Caco-2 (cell line): ENCODE data around the gene PLS1. TPM values are rescaled to one million over a fixed set of nuclear protein-coding genes. Genes with fewer than 3 reads are reported as not detected.
A peak's percentile ranks its signal among the peaks of the same experiment; 100 is the strongest.

Source experiments
- BruUV-seq: library from RNA; stranded (reverse); fragments of 400-500 nt; replicated peaks from 2 replicates; lab custom pipeline; 2021; lab: Mats Ljungman, UMichigan
- CTCF ChIA-PET: fragments of 300-600 bp; sonication (Branson Sonifier 250); formaldehyde crosslinking; loops from one replicate; lab custom pipeline; 2022; ENCODE audit warnings: antibody characterized with exemption; lab: Charles Lee
- POLR2A ChIA-PET: fragments of 300-600 bp; sonication (Branson Sonifier 250); formaldehyde crosslinking; loops from one replicate; lab custom pipeline; 2022; ENCODE audit warnings: antibody characterized with exemption; lab: Charles Lee
- DNase-seq, 2 experiments: peaks; one replicate each; pipeline versions ENCODE4 v3.0.0 to v3.0.0-alpha.2; 2020 to 2022
- H3K27me3 ChIP-seq: replicated peaks from 2 replicates; pipeline ENCODE4 v1.6.0; 2011; ENCODE audit warnings: low read length; ENCODE audit not compliant: control insufficient read depth, insufficient read depth
- H3K36me3 ChIP-seq: 2 replicates; pipeline ENCODE4 v1.5.1; 2011; ENCODE audit warnings: low read length; ENCODE audit not compliant: control insufficient read depth, insufficient read depth
- H3K4me1 ChIP-seq: fragments of 250-450 bp; sonication (Bioruptor Pico); 2 replicates; pipeline ENCODE4 v1.5.1; 2020; ENCODE audit warnings: mild to moderate bottlenecking
- H3K4me3 ChIP-seq: 2 replicates; pipeline ENCODE4 v1.5.1; 2011; ENCODE audit warnings: low read depth, mild to moderate bottlenecking, control low read depth, low read length
- H3K9me3 ChIP-seq: fragments of 250-450 bp; sonication (Bioruptor Pico); 2 replicates; pipeline ENCODE4 v1.5.1; 2020; ENCODE audit warnings: mild to moderate bottlenecking, moderate library complexity
- H3K27ac Mint-ChIP-seq: one replicate; pipeline ENCODE4 v1.8.0; 2022; ENCODE audit warnings: mixed read lengths; ENCODE audit not compliant: unreplicated experiment
- H3K27me3 Mint-ChIP-seq: one replicate; pipeline ENCODE4 v1.8.0; 2022; ENCODE audit warnings: mixed read lengths; ENCODE audit not compliant: insufficient read depth, unreplicated experiment
- H3K36me3 Mint-ChIP-seq: one replicate; pipeline ENCODE4 v1.8.0; 2022; ENCODE audit warnings: mild to moderate bottlenecking, mixed read lengths; ENCODE audit not compliant: insufficient read depth, unreplicated experiment
- H3K4me1 Mint-ChIP-seq: one replicate; pipeline ENCODE4 v1.8.0; 2022; ENCODE audit warnings: low read depth, mixed read lengths; ENCODE audit not compliant: unreplicated experiment
- H3K4me3 Mint-ChIP-seq: one replicate; pipeline ENCODE4 v1.8.0; 2022; ENCODE audit warnings: mild to moderate bottlenecking, moderate library complexity, mixed read lengths; ENCODE audit not compliant: unreplicated experiment
- H3K9me3 Mint-ChIP-seq: one replicate; pipeline ENCODE4 v1.8.0; 2022; ENCODE audit warnings: mixed read lengths; ENCODE audit not compliant: unreplicated experiment
- intact Hi-C: fragments of 100-400 bp; cut with micrococcal nuclease; formaldehyde crosslinking; loops from one replicate; pipeline ENCODE4 v1.10.0; 2022; ENCODE audit not compliant: unreplicated experiment
- total RNA-seq: library from RNA; stranded (reverse); gene quantifications from 2 replicates; pipeline ENCODE4 v1.2.3, GENCODE V29; 2022
- TF ChIP-seq, protein P1 (sequence below), 2 experiments: fragments of 200-600 bp in 1 of 2; IDR thresholded peaks; 1 replicate in 1 of 2; 2 replicates in 1 of 2; pipeline versions ENCODE4 v1.5.1 to v1.8.0; 2011 to 2022; ENCODE audit warnings: antibody characterized with exemption in 1 of 2, control low read depth in 1 of 2, inconsistent platforms in 1 of 2, low read depth in 1 of 2, low read length in 1 of 2, mild to moderate bottlenecking in 1 of 2, moderate library complexity in 1 of 2; ENCODE audit not compliant: insufficient read depth in 1 of 2, severe bottlenecking in 1 of 2, unreplicated experiment in 1 of 2

Gene PLS1
- total RNA-seq, 1 experiment from 2014 or later = 19.2 TPM

DNA sequence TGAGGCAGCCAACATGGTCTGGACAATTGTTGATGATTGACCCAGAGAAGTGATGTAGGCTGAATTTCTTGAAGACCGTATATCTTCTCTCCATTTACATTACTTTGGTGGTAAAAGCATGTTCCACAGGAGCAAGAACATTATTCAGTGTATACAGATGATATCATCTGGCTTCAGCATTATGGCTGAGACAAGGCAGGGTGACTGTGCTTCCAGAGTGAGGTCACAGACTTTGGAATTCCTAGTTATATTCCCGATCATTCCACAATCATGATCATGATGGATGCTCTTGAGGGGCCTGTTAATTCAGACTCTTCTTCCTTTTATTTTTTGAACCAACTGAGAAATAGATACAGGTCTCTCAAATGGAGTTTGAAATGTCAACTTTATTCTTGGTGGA is 19.0 kb downstream of the PLS1 start:
- Histone ChIP-seq H3K9me3 (no peaks in the 10 kb centered on the region), H3K27me3 (no peaks in the 10 kb centered on the region), H3K4me1 (peaks cover 23% of the 10 kb centered on the region), H3K4me3 (no peak overlapping the region), H3K36me3 (no peaks in the 10 kb centered on the region)
- no peak for DNase-seq
- TF ChIP-seq, protein P1, sequence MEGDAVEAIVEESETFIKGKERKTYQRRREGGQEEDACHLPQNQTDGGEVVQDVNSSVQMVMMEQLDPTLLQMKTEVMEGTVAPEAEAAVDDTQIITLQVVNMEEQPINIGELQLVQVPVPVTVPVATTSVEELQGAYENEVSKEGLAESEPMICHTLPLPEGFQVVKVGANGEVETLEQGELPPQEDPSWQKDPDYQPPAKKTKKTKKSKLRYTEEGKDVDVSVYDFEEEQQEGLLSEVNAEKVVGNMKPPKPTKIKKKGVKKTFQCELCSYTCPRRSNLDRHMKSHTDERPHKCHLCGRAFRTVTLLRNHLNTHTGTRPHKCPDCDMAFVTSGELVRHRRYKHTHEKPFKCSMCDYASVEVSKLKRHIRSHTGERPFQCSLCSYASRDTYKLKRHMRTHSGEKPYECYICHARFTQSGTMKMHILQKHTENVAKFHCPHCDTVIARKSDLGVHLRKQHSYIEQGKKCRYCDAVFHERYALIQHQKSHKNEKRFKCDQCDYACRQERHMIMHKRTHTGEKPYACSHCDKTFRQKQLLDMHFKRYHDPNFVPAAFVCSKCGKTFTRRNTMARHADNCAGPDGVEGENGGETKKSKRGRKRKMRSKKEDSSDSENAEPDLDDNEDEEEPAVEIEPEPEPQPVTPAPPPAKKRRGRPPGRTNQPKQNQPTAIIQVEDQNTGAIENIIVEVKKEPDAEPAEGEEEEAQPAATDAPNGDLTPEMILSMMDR (IDR thresholded peaks at IDR 0.05; ENCODE audit: insufficient read depth in 1 of 2, low read depth in 1 of 2, low read length in 1 of 2, severe bottlenecking in 1 of 2, unreplicated experiment in 1 of 2) = no peak
- Mint-ChIP-seq H3K36me3 (no peaks in the 10 kb centered on the region), H3K4me3 (no peak overlapping the region), H3K27me3 (no peaks in the 10 kb centered on the region), H3K4me1 (peaks cover 10% of the 10 kb centered on the region), H3K9me3 (no peaks in the 10 kb centered on the region), H3K27ac (no peak overlapping the region)
- BruUV-seq = no TSS peak
- intact Hi-C loops = no loop called here
- ChIA-PET CTCF (no interaction called here), POLR2A (no interaction called here)

DNA sequence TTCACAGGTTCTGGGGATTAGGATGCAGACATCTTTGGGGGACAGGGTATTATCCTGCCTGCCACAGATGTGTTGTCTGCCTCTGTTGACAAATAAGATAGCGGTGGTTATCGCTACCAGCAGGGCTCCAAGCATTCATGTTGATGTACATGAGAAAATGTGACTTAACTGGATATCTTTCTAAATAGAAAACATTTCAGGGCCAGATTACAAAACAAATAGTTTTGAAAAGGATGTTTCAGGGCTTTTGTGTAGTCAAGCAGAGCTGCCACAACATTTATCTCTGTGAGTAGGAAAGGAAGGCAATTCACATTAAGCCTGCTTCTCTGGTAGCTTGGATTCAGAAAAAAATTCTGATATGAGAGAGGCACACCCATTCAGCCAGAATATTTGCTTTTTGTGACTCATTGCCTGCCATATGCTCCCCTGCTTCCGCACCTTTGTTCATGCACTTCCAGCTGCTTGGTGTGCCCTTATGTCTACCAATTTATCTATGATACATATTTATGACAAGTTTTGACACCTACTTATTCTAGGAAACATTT is 22.8 kb downstream of the PLS1 start:
- H3K27me3 ChIP-seq = no peaks in the 10 kb centered on the region
- Mint-ChIP-seq H3K9me3 (no peaks in the 10 kb centered on the region), H3K4me3 (no peak overlapping the region), H3K27ac (peak overlapping the region; percentile 30), H3K36me3 (no peaks in the 10 kb centered on the region), H3K4me1 (peaks cover 10% of the 10 kb centered on the region), H3K27me3 (no peaks in the 10 kb centered on the region)
- peak; percentile 24 to 38 for DNase-seq
- no TSS peak for BruUV-seq
- H3K9me3 ChIP-seq = no peaks in the 10 kb centered on the region
- ChIA-PET POLR2A (interaction anchor here (1.5 kb wide), 1 partner anchor 10 kb away, joined by 4 read pairs; no protein-coding TSS in a partner anchor), CTCF (interaction anchor here (0.6 kb wide), 1 partner anchor 401 kb away, joined by 3 read pairs; no protein-coding TSS in a partner anchor)
- H3K4me1 ChIP-seq = peaks cover 27% of the 10 kb centered on the region
- no peaks in the 10 kb centered on the region for H3K36me3 ChIP-seq
- no peak overlapping the region for H3K4me3 ChIP-seq
- intact Hi-C loops = no loop called here
- TF ChIP-seq, protein P1 (IDR thresholded peaks at IDR 0.05; ENCODE audit: insufficient read depth in 1 of 2, low read depth in 1 of 2, low read length in 1 of 2, severe bottlenecking in 1 of 2, unreplicated experiment in 1 of 2) = no peak

DNA sequence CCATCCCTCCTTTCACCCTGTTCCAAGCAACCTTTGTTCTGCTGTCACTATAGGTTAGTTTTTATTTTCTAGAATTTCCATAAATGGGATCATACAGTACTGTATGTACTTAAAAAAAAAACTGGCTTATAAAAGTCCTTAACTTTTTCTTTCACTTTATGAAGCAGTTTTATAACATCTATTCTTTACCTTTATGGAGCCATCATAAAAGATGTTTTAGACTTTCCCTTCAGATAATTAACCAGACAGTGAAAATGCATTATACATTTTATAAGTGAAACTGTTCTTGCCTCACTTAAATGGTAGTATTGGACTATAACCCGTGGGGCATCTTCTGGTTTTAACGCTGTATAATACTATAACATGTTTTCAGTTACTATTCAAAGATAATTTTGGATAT is 26.2 kb downstream of the PLS1 start:
- no peaks in the 10 kb centered on the region for H3K4me1 Mint-ChIP-seq
- ChIA-PET POLR2A (no interaction called here), CTCF (no interaction called here)
- intact Hi-C loops = no loop called here
- no peaks in the 10 kb centered on the region for H3K9me3 Mint-ChIP-seq
- TF ChIP-seq, protein P1 (IDR thresholded peaks at IDR 0.05; ENCODE audit: insufficient read depth in 1 of 2, low read depth in 1 of 2, low read length in 1 of 2, severe bottlenecking in 1 of 2, unreplicated experiment in 1 of 2) = no peak
- H3K27me3 Mint-ChIP-seq = no peaks in the 10 kb centered on the region
- Histone ChIP-seq H3K4me3 (no peak overlapping the region), H3K27me3 (no peaks in the 10 kb centered on the region), H3K36me3 (no peaks in the 10 kb centered on the region), H3K4me1 (peaks cover 21% of the 10 kb centered on the region), H3K9me3 (no peaks in the 10 kb centered on the region)
- H3K4me3 Mint-ChIP-seq = no peak overlapping the region
- no peak overlapping the region for H3K27ac Mint-ChIP-seq
- BruUV-seq = no TSS peak
- DNase-seq = no peak
- no peaks in the 10 kb centered on the region for H3K36me3 Mint-ChIP-seq
